Pancreas (tissue), 10 donors: ENCODE data around the gene NUTM2A. TPM values are rescaled to one million over a fixed set of nuclear protein-coding genes. Genes with fewer than 3 reads are reported as not detected.
"Not testable (repeated sequence)": the region's sequence is repeated elsewhere in the genome, so short reads cannot be mapped to it uniquely, and the experiment has no call there.

Experiments used
- ATAC-seq, 4 donors: fragments of 200-7000 bp; cut with Tn5 transposase; one replicate each; pipeline versions ENCODE4 v1.8.0 to v1.9.1; 2020; ENCODE audit warnings: mild to moderate bottlenecking in 4 of 4, moderate library complexity in 4 of 4
- DNase-seq, 6 donors: peaks; one replicate each; pipeline ENCODE4 v3.0.0-alpha.2; 2020
- FAIRE-seq: peaks from 2 replicates; lab custom pipeline; 2012; peaks lifted over from hg19 to GRCh38; lab: Jason Lieb, UNC
- H3K27ac ChIP-seq, 4 donors: fragments of 200-600 bp; sonication (generic); 1 replicate in 3 of 4; 2 replicates in 1 of 4; pipeline versions ENCODE4 v1.5.0 to v1.8.0; 2020
- H3K27me3 ChIP-seq, 4 donors: fragments of 200-600 bp; one replicate each; pipeline ENCODE4 v1.8.0; 2021
- H3K36me3 ChIP-seq, 3 donors: fragments of 200-600 bp; sonication (generic) in 1 of 3; one replicate each; pipeline versions ENCODE4 v1.5.0 to v1.8.0; 2020 to 2021
- H3K4me1 ChIP-seq, 3 donors: fragments of 200-600 bp; one replicate each; pipeline ENCODE4 v1.8.0; 2021
- H3K4me3 ChIP-seq, 4 donors: fragments of 200-600 bp; sonication (generic) in 2 of 4; one replicate each; pipeline versions ENCODE4 v1.5.0 to v1.8.0; 2020 to 2021
- H3K9me3 ChIP-seq, 4 donors: fragments of 200-600 bp; one replicate each; pipeline ENCODE4 v1.8.0; 2021
- WGBS, 2 donors: extraction: QIAGEN DNeasy Blood & Tissue Kit; methylation state at CpG; one replicate each; pipeline ENCODE4 v1.1.7; 2013; 5-methylcytosine and 5-hydroxymethylcytosine counted together
- intact Hi-C, 3 donors: fragments of 100-400 bp; cut with DNase I; formaldehyde crosslinking; loops; one replicate each; pipeline versions ENCODE4 v1.11.1 to v1.14.2; 2022
- polyA plus RNA-seq, 2 donors: library from polyadenylated mRNA; stranded (reverse); fragments of 200-250 nt; gene quantifications; one replicate each; pipeline ENCODE4 v1.2.3, GENCODE V29; 2013
- total RNA-seq, 6 donors: library from RNA; stranded (reverse); fragmentation: NEBNext Ultra II Directional in 4 of 6; extraction: Animal tissue kit (Norgen Biotek cat#: 25700) in 4 of 6; gene quantifications; one replicate each; pipeline versions ENCODE4 v1.2.1 to v1.2.4, GENCODE V29; 2021 to 2023
- donor health status: healthy with polysubstance abuse.
- donor health status: DM: no; HTN: no; CAD: no; lungs with moderate emphysema.
- donor health status: DM: no; HTN: no; CAD: no.
- donor health status: control.
- donor health status: control.
- donor health status: Bipolar disorder and iron deficiency.
- donor health status: DM: yes; HTN: yes; CAD: no.
- donor health status: DM: no; HTN: no; CAD: no.
- donor health status: DM: no; HTN: no; CAD: no.
- donor health status: DM: yes; HTN: yes; CAD: no.

NUTM2A gene
- total and polyA plus RNA-seq, 8 donors = 0.52 to 3.6 (median 1.2) TPM

GRCh38 chr10:87280749-87281392 is 55.6 kb downstream of the NUTM2A start:
- H3K4me1 ChIP-seq, H3K36me3 ChIP-seq, H3K27me3 ChIP-seq, FAIRE-seq, intact Hi-C loops, H3K4me3 ChIP-seq, H3K9me3 ChIP-seq, DNase-seq, H3K27ac ChIP-seq: not testable (repeated sequence)
- no CpG with 5 or more reads among the region's 1 CpG for WGBS, 2 donors
- peak in 2 of 4 donors; percentile 40 to 60 for ATAC-seq

Other genes with a start within 250 kb of the NUTM2A start
- not detected for gene FAM25A, start 205.2 kb upstream of the NUTM2A start, total RNA-seq
- gene FAM25A, start 205.2 kb upstream of the NUTM2A start, polyA plus RNA-seq = 1 to 10 TPM in 1 of 2 donors, not detected in 1; 1.0 TPM
- 10 to 100 TPM; 32.1 to 62.0 (median 47.9) TPM for gene GLUD1, start 130.6 kb upstream of the NUTM2A start, total RNA-seq
- 10 to 100 TPM; 24.1 to 40.7 TPM for gene GLUD1, start 130.6 kb upstream of the NUTM2A start, polyA plus RNA-seq
- 10 to 100 TPM in 4 of 6 donors, 1 to 10 TPM in 2; 8.0 to 15.7 (median 10.7) TPM for gene SHLD2, start 130.2 kb upstream of the NUTM2A start, total RNA-seq
- gene SHLD2, start 130.2 kb upstream of the NUTM2A start, polyA plus RNA-seq = 10 to 100 TPM in 1 of 2 donors, 1 to 10 TPM in 1; 8.6 to 11.8 TPM
- gene NUTM2D, start 132.3 kb downstream of the NUTM2A start, total RNA-seq = 1 to 10 TPM; 2.2 to 3.8 (median 2.7) TPM
- 10 to 100 TPM in 1 of 2 donors, 1 to 10 TPM in 1; 4.3 to 13.8 TPM for gene NUTM2D, start 132.3 kb downstream of the NUTM2A start, polyA plus RNA-seq